ENCODE data around the gene ERBB2.

ERBB2 gene

DNA sequence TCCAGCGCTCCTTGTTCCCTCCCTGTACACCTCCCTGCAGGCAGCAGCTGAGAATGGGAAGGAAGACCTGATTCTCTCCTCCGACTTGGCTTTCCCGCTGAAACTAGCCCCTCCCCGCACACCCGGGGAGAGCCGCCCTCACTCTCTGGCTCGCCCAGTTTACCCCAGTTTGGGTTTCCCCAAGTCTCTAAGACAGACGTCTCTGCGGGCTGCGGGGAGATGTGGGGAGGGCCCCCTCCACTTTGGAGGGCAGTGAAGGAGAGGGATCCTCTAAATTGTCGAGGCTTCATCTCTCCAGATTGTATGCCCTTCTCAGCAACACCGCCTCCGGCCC, 38.7 kb downstream of the ERBB2 start:
- H3K27me3 ChIP-seq (ENCODE audit: control insufficient read depth, insufficient read depth, low read length, poor library complexity, severe bottlenecking): peaks cover 48% of the 10 kb centered on the region

DNA sequence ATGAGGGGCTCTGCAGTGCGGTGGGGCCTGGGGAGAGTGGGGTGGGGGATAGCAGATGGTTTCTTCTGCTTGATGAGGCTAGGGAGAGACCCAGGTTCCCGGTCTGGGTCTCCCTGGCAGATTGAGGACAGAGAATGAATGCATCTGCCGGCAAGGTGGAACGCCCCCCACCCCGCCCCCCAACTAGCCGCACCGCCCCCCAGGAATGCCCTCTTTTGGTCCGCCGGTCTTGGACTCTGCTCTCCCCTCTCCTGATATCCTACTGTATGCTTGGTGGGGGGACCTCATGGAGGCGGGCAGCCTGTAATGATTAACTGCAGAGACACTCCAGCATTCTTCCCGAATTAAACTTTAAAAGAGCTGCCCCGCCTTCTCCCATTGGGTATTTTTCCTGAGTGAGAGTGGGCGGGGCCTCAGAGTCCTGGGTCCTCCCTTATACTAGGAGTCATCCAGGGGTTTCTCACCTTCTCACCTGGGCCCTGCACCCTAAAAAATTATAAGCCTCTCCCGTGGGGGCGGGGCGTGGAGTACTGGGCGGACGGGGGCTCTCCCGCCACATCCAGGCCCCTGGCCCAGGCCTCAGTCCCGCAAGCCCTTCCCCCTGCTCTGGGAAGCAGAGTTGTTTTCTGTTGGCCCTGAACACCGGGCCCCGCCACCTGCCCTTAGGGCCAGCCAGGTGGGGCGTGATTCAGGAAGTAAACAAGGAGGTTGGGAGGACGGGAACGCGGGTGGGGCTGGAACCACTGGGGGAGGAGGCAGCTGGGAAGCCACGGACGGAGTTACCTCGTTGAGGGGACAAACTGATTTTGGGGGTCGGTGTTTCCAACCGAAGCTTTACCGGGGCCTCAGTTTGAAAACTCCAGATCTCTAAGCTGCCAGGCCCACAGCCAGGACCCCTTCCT, 39.4 kb downstream of the ERBB2 start:
- WGBS, 2 experiments: 5 to 6% methylated on average over 32 of the region's 32 CpGs
- Histone ChIP-seq H3K4me1 (ENCODE audit: control insufficient read depth, insufficient read depth, low read length) (peaks cover 26% of the 10 kb centered on the region), H3K36me3 (ENCODE audit: control insufficient read depth, insufficient read depth, low read length) (no peaks in the 10 kb centered on the region), H3K9me3 (ENCODE audit: control insufficient read depth, low read length) (no peaks in the 10 kb centered on the region), H3K27ac (ENCODE audit: insufficient read depth, low read depth, low read length, poor library complexity, severe bottlenecking) (no peak overlapping the region), H3K27me3 (ENCODE audit: control insufficient read depth, insufficient read depth, low read length, poor library complexity, severe bottlenecking) (peaks cover 48% of the 10 kb centered on the region), H3K4me3 (ENCODE audit: insufficient read depth, low read depth, low read length) (peak overlapping the region; percentile 46)

More for the DNA sequence above, 38.7 kb downstream of the ERBB2 start:
- Histone ChIP-seq H3K4me1 (ENCODE audit: control insufficient read depth, insufficient read depth, low read length) (peaks cover 26% of the 10 kb centered on the region), H3K4me3 (ENCODE audit: insufficient read depth, low read depth, low read length) (peak overlapping the region; percentile 46), H3K9me3 (ENCODE audit: control insufficient read depth, low read length) (no peaks in the 10 kb centered on the region), H3K27ac (ENCODE audit: insufficient read depth, low read depth, low read length, poor library complexity, severe bottlenecking) (no peak overlapping the region), H3K36me3 (ENCODE audit: control insufficient read depth, insufficient read depth, low read length) (no peaks in the 10 kb centered on the region)
- 0% methylated on average over 13 of the region's 13 CpGs for WGBS, 2 experiments

DNA sequence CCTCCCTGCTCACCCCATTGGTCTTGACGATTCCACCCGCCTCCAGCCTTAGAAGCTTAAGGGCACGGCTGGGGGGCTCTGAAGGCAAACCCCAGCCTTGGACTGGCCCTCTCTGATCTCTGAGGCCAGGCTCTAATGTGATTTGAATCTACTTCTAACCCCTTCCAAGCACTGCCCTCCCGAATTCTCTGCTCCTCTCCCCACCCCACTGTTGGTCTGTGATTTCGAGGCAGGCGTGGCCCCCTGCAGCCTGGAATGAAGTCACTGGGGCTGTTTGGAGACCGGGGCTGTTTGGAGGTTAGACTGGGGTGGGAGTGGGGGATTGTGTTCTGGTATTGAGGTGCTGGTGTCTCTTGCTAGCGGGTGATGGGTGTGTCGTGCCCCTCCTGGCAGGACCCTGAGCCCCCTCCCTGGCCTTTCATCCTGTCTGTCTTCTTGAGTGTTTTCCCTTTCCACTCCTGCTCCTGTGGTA, 40.1 kb downstream of the ERBB2 start:
- Histone ChIP-seq H3K9me3 (ENCODE audit: control insufficient read depth, low read length) (no peaks in the 10 kb centered on the region), H3K27ac (ENCODE audit: insufficient read depth, low read depth, low read length, poor library complexity, severe bottlenecking) (no peak overlapping the region), H3K4me1 (ENCODE audit: control insufficient read depth, insufficient read depth, low read length) (peaks cover 26% of the 10 kb centered on the region), H3K27me3 (ENCODE audit: control insufficient read depth, insufficient read depth, low read length, poor library complexity, severe bottlenecking) (peaks cover 48% of the 10 kb centered on the region), H3K4me3 (ENCODE audit: insufficient read depth, low read depth, low read length) (peak overlapping the region; percentile 46), H3K36me3 (ENCODE audit: control insufficient read depth, insufficient read depth, low read length) (no peaks in the 10 kb centered on the region)
- WGBS, 2 experiments: 18% methylated on average over 9 of the region's 9 CpGs

DNA sequence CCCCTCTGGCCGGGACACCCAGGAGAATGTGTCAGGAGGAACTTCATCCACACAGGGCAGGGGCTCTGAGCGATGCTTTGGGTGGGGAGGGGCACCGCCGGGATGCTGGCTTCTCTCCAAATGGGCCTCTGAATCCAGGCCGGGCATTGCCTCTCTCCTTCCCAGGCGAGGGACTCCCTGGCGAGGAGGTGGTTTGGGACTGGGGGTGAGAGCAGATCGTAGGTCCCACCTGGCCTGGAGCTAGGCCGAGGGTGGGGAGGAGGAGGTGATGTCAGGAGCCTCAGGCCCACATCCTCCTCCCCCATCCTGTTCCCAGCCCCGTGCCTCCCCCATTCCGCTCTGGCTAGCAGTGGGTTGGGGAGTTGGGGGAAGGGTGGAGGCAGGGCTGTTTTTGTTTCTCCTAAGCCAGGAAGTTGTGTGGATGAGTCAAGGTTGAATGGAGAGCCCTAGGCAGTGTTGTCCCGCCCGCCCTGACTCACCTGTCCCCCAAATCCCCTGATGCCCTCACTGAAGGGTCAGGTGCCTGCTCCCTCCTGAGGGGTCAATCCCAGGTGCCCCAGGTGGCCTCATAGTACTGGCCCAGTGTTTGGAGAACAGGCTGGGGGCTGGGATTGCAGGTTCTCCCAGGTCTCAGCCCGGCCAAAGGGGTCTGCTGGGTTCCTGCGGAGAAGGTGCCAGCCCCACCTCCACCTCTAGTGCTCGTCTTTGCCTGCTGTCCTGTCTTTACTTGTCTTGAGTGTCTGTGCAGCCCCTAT, 40.7 kb downstream of the ERBB2 start:
- no peaks in the 10 kb centered on the region for H3K9me3 ChIP-seq (ENCODE audit: control insufficient read depth, low read length)
- no peak overlapping the region for H3K27ac ChIP-seq (ENCODE audit: insufficient read depth, low read depth, low read length, poor library complexity, severe bottlenecking)
- peaks cover 48% of the 10 kb centered on the region for H3K27me3 ChIP-seq (ENCODE audit: control insufficient read depth, insufficient read depth, low read length, poor library complexity, severe bottlenecking)
- H3K4me1 ChIP-seq (ENCODE audit: control insufficient read depth, insufficient read depth, low read length): peaks cover 26% of the 10 kb centered on the region
- H3K36me3 ChIP-seq (ENCODE audit: control insufficient read depth, insufficient read depth, low read length): no peaks in the 10 kb centered on the region
- peak overlapping the region; percentile 46 for H3K4me3 ChIP-seq (ENCODE audit: insufficient read depth, low read depth, low read length)
- WGBS, 2 experiments: 23 to 24% methylated on average over 16 of the region's 16 CpGs

DNA sequence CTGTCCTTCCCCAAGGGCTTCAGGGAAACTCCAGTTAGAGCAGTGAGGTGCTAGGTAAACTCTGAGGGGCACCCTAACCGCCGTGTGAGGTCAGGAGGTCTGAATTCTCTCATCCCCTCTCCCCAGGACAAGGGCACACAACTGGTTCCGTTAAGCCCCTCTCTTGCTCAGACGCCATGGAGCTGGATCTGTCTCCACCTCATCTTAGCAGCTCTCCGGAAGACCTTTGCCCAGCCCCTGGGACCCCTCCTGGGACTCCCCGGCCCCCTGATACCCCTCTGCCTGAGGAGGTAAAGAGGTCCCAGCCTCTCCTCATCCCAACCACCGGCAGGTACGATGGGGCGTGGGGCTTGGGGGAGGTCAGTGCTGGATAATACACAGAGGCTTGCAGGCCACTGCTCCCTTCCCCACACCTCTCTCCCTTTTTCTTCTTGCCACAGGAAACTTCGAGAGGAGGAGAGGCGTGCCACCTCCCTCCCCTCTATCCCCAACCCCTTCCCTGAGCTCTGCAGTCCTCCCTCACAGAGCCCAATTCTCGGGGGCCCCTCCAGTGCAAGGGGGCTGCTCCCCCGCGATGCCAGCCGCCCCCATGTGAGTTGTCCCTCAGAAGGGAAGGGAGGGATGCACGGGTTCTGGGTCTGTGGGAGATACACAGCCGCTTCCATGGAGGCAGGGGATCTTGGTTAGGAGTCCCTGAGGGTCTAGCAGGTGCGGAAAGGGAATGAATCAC, 42.4 kb downstream of the ERBB2 start:
- no peaks in the 10 kb centered on the region for H3K36me3 ChIP-seq (ENCODE audit: control insufficient read depth, insufficient read depth, low read length)
- peaks cover 26% of the 10 kb centered on the region for H3K4me1 ChIP-seq (ENCODE audit: control insufficient read depth, insufficient read depth, low read length)
- H3K27me3 ChIP-seq (ENCODE audit: control insufficient read depth, insufficient read depth, low read length, poor library complexity, severe bottlenecking): peaks cover 39% of the 10 kb centered on the region
- H3K27ac ChIP-seq (ENCODE audit: insufficient read depth, low read depth, low read length, poor library complexity, severe bottlenecking): no peak overlapping the region
- 90 to 91% methylated on average over 18 of the region's 18 CpGs for WGBS, 2 experiments
- H3K9me3 ChIP-seq (ENCODE audit: control insufficient read depth, low read length): no peaks in the 10 kb centered on the region
- no peak overlapping the region for H3K4me3 ChIP-seq (ENCODE audit: insufficient read depth, low read depth, low read length)

DNA sequence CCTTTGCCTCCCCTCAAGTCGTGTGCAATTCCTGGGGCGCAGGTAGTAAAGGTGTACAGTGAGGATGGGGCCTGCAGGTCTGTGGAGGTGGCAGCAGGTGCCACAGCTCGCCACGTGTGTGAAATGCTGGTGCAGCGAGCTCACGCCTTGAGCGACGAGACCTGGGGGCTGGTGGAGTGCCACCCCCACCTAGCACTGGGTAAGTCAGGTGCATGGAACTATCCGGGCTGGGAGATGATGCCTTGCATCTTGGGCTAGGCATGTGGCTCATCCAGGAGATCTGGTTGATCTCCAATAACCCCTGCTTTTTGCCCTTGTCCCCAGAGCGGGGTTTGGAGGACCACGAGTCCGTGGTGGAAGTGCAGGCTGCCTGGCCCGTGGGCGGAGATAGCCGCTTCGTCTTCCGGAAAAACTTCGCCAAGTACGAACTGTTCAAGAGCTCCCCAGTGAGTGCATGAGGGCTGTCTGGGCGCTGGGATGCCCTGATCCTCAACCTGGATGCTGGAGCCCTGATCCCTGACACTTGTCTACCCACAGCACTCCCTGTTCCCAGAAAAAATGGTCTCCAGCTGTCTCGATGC, 43.1 kb downstream of the ERBB2 start:
- no peaks in the 10 kb centered on the region for H3K36me3 ChIP-seq (ENCODE audit: control insufficient read depth, insufficient read depth, low read length)
- H3K27ac ChIP-seq (ENCODE audit: insufficient read depth, low read depth, low read length, poor library complexity, severe bottlenecking): no peak overlapping the region
- H3K4me3 ChIP-seq (ENCODE audit: insufficient read depth, low read depth, low read length): no peak overlapping the region
- peaks cover 21% of the 10 kb centered on the region for H3K4me1 ChIP-seq (ENCODE audit: control insufficient read depth, insufficient read depth, low read length)
- H3K9me3 ChIP-seq (ENCODE audit: control insufficient read depth, low read length): no peaks in the 10 kb centered on the region
- WGBS, 2 experiments: 93 to 94% methylated on average over 21 of the region's 21 CpGs
- H3K27me3 ChIP-seq (ENCODE audit: control insufficient read depth, insufficient read depth, low read length, poor library complexity, severe bottlenecking): peaks cover 32% of the 10 kb centered on the region

DNA sequence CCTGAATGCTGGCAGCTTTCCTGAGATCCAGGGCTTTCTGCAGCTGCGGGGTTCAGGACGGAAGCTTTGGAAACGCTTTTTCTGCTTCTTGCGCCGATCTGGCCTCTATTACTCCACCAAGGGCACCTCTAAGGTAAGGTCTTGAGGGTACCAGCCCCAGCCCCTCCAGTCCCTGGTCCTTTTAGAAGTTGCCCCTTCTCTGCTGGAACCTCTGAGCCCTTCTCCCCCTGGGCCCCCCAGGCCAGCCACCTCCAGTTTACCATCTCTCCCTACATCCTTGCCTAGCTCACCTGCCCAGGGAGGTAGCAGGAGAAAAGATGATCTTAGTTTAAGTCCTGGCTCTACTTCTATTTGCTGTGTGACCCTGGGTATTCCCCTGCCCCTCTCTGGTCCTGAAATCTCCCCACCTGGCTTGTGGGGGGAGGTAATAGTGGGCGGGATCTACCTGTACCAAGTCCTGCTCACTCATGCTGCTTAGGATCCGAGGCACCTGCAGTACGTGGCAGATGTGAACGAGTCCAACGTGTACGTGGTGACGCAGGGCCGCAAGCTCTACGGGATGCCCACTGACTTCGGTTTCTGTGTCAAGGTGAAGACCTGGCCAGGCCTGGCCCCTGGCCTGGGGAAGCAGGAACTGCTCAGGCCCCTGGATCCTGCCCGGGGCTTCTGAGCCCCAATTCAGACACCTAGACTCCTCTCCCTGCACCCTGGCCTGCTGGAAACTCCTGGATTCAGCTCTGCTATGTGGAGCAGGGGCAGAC, 44.4 kb downstream of the ERBB2 start:
- Histone ChIP-seq H3K27ac (ENCODE audit: insufficient read depth, low read depth, low read length, poor library complexity, severe bottlenecking) (no peak overlapping the region), H3K36me3 (ENCODE audit: control insufficient read depth, insufficient read depth, low read length) (no peaks in the 10 kb centered on the region), H3K9me3 (ENCODE audit: control insufficient read depth, low read length) (no peaks in the 10 kb centered on the region), H3K4me1 (ENCODE audit: control insufficient read depth, insufficient read depth, low read length) (peaks cover 17% of the 10 kb centered on the region), H3K4me3 (ENCODE audit: insufficient read depth, low read depth, low read length) (no peak overlapping the region), H3K27me3 (ENCODE audit: control insufficient read depth, insufficient read depth, low read length, poor library complexity, severe bottlenecking) (peaks cover 19% of the 10 kb centered on the region)
- WGBS, 2 experiments: 94% methylated on average over 16 of the region's 16 CpGs

DNA sequence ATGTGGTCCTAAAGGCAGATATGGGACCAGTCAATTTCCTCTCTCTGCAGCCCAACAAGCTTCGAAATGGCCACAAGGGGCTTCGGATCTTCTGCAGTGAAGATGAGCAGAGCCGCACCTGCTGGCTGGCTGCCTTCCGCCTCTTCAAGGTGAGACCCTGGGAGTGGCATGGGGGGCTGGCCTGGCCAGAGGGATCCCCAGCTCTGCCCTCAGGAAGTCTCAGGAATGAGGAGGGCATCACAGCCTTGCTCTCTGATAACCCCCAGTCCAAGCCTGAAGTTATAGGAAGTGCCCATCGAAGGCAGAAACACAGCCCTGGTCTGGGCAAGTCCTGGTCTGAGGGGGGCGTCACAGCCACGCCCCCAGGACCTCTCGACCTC, 45.0 kb downstream of the ERBB2 start:
- peaks cover 13% of the 10 kb centered on the region for H3K27me3 ChIP-seq (ENCODE audit: control insufficient read depth, insufficient read depth, low read length, poor library complexity, severe bottlenecking)
- no peak overlapping the region for H3K27ac ChIP-seq (ENCODE audit: insufficient read depth, low read depth, low read length, poor library complexity, severe bottlenecking)
- H3K4me3 ChIP-seq (ENCODE audit: insufficient read depth, low read depth, low read length): no peak overlapping the region
- H3K4me1 ChIP-seq (ENCODE audit: control insufficient read depth, insufficient read depth, low read length): peaks cover 11% of the 10 kb centered on the region
- H3K36me3 ChIP-seq (ENCODE audit: control insufficient read depth, insufficient read depth, low read length): no peaks in the 10 kb centered on the region
- 88 to 93% methylated on average over 8 of the region's 8 CpGs for WGBS, 2 experiments
- H3K9me3 ChIP-seq (ENCODE audit: control insufficient read depth, low read length): no peaks in the 10 kb centered on the region

DNA sequence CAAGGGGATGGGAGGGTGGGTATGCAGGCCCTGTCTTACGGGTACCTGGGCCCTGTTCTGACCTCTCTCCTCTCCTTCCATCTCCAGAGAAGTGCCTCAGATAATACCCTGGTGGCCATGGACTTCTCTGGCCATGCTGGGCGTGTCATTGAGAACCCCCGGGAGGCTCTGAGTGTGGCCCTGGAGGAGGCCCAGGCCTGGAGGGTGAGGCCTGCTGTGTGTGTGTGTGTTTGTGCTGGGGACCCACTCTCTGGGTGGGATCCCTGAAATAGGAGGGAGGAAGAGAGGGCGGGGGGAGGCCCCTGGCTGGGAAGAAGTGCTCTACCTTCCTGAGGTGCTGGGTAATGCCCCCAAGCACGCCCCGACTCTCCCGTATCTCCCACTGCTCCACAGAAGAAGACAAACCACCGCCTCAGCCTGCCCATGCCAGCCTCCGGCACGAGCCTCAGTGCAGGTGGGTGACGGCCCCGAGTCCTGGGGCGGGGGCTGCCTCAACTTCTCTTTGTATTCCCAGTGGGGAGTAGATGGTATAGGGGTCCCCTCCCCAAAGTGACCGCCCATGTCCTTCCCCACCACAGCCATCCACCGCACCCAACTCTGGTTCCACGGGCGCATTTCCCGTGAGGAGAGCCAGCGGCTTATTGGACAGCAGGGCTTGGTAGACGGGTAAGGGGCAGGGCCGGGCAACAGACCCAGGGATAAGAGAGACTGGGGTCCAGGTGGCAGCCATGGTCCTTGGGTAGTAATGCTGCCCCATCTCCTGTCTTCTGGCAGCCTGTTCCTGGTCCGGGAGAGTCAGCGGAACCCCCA, 45.7 kb downstream of the ERBB2 start:
- Histone ChIP-seq H3K36me3 (ENCODE audit: control insufficient read depth, insufficient read depth, low read length) (no peaks in the 10 kb centered on the region), H3K4me1 (ENCODE audit: control insufficient read depth, insufficient read depth, low read length) (peaks cover 4% of the 10 kb centered on the region), H3K4me3 (ENCODE audit: insufficient read depth, low read depth, low read length) (no peak overlapping the region), H3K9me3 (ENCODE audit: control insufficient read depth, low read length) (no peaks in the 10 kb centered on the region), H3K27me3 (ENCODE audit: control insufficient read depth, insufficient read depth, low read length, poor library complexity, severe bottlenecking) (peaks cover 6% of the 10 kb centered on the region), H3K27ac (ENCODE audit: insufficient read depth, low read depth, low read length, poor library complexity, severe bottlenecking) (no peak overlapping the region)
- 94 to 96% methylated on average over 23 of the region's 23 CpGs for WGBS, 2 experiments
